Activated T-cell treated with anti-CD3 and anti-CD28 coated beads, Interleukin-2, amount 50 U/mL, for 24 hours (primary cell): Measurements from ENCODE around the gene HAUS5.
A peak's percentile ranks its signal among the peaks of the same experiment; 100 is the strongest.
"Not testable (repeated sequence)": the region's sequence is repeated elsewhere in the genome, so short reads cannot be mapped to it uniquely, and the experiment has no call there.

Source experiments
- DNase-seq: peaks from one replicate; pipeline ENCODE4 v3.0.0-alpha.2; 2020
- H3K27ac Mint-ChIP-seq: 2 replicates; pipeline ENCODE4 v1.8.0; 2020; ENCODE audit warnings: mild to moderate bottlenecking, mixed read lengths
- H3K27me3 Mint-ChIP-seq: 2 replicates; pipeline ENCODE4 v1.8.0; 2020; ENCODE audit warnings: mixed read lengths
- H3K36me3 Mint-ChIP-seq: 2 replicates; pipeline ENCODE4 v1.8.0; 2020; ENCODE audit warnings: low read depth, mixed read lengths
- H3K4me1 Mint-ChIP-seq: 2 replicates; pipeline ENCODE4 v1.8.0; 2020; ENCODE audit warnings: low read depth, mixed read lengths
- H3K4me3 Mint-ChIP-seq: 2 replicates; pipeline ENCODE4 v1.8.0; 2020; ENCODE audit warnings: mild to moderate bottlenecking, moderate library complexity, mixed read lengths
- H3K9me3 Mint-ChIP-seq: 2 replicates; pipeline ENCODE4 v1.8.0; 2020; ENCODE audit warnings: mixed read lengths

The HAUS5 gene

GRCh38 chr19:35592226-35592625 lies 20.3 kb upstream of the HAUS5 start:
- peak; percentile 40 for DNase-seq
- Mint-ChIP-seq H3K9me3 (no peaks in the 10 kb centered on the region), H3K27ac (no peak overlapping the region), H3K4me3 (no peak overlapping the region), H3K27me3 (peaks cover 5% of the 10 kb centered on the region), H3K36me3 (no peaks in the 10 kb centered on the region), H3K4me1 (peaks cover 3% of the 10 kb centered on the region)

DNA sequence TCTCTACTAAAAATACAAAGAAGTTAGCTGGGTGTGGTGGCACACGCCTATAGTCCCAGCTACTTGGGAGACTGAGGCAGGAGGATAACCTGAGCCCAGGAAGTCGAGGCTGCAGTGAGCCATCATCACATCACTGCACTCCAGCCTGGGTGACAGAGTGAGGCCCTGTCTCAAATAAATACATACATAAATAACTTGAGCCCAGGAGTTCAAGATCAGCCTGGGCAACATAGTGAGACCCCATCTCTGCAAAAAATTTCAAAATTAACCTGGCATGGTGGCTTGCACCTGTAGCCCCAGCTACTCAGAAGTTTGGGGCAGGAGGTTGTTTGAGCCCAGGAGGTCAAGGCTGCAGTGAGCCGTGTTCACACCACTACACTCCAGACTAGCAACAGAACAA lies 17.5 kb upstream of the HAUS5 start:
- not testable (repeated sequence) for H3K27me3 Mint-ChIP-seq, H3K4me1 Mint-ChIP-seq, H3K27ac Mint-ChIP-seq

GRCh38 chr19:35595928-35596327 lies 16.6 kb upstream of the HAUS5 start:
- Mint-ChIP-seq H3K27me3 (peaks cover 5% of the 10 kb centered on the region), H3K27ac (no peak overlapping the region), H3K4me1 (peaks cover 3% of the 10 kb centered on the region), H3K9me3 (no peaks in the 10 kb centered on the region), H3K36me3 (no peaks in the 10 kb centered on the region), H3K4me3 (no peak overlapping the region)
- DNase-seq, result no peak

More for the DNA sequence above, 17.5 kb upstream of the HAUS5 start:
- not testable (repeated sequence) for H3K4me3 Mint-ChIP-seq, H3K9me3 Mint-ChIP-seq, H3K36me3 Mint-ChIP-seq, DNase-seq

DNA sequence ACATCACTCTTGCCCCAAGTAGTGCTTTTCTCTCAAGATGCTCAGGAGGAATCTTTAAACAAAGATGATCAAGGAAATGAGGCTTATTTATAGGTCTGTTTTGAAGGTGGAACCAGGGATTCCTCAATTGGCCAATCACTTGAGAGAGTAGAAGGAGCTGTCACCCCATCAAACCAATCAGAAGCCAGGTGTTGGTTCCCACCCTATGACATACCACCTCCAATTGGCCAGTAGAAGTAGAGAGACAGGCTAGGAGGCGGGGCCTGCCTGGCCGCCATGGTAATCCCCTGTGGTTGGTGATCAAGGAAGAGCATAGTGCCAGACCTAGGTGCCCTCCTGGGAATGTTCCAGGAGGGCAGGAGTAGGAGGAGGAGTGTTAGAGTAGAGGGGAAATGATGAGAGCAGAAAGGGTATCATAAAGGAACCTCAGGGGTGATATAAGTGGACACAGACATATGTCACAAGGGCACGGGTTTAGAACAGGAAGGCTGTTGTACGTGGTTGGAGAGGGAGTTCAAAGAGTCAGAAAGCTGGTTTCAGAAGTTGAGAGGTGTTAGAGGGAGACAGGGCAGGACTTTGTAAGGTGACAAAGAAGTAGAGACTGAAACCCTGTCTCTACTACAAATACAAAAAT lies 16.1 kb upstream of the HAUS5 start:
- Mint-ChIP-seq H3K27me3 (peaks cover 5% of the 10 kb centered on the region), H3K36me3 (no peaks in the 10 kb centered on the region), H3K4me3 (no peak overlapping the region), H3K4me1 (peaks cover 3% of the 10 kb centered on the region), H3K27ac (no peak overlapping the region), H3K9me3 (no peaks in the 10 kb centered on the region)
- DNase-seq, result no peak

GRCh38 chr19:35601971-35602370 lies 10.6 kb upstream of the HAUS5 start:
- Mint-ChIP-seq H3K9me3 (no peaks in the 10 kb centered on the region), H3K27me3 (no peaks in the 10 kb centered on the region), H3K4me3 (no peak overlapping the region), H3K36me3 (no peaks in the 10 kb centered on the region), H3K27ac (no peak overlapping the region), H3K4me1 (no peaks in the 10 kb centered on the region)
- DNase-seq, result no peak

- not testable (repeated sequence) for H3K36me3 Mint-ChIP-seq, H3K27ac Mint-ChIP-seq, H3K4me3 Mint-ChIP-seq, DNase-seq, H3K4me1 Mint-ChIP-seq, H3K27me3 Mint-ChIP-seq
- H3K9me3 Mint-ChIP-seq, result peaks cover 13% of the 10 kb centered on the region
Observed at GRCh38 chr19:35604436-35604835, 8.1 kb upstream of the HAUS5 start.

GRCh38 chr19:35607170-35607569 lies 5.4 kb upstream of the HAUS5 start:
- peaks cover 18% of the 10 kb centered on the region for H3K4me1 Mint-ChIP-seq
- H3K9me3 Mint-ChIP-seq, result peaks cover 13% of the 10 kb centered on the region
- not testable (repeated sequence) for H3K4me3 Mint-ChIP-seq, H3K27ac Mint-ChIP-seq, H3K27me3 Mint-ChIP-seq, DNase-seq, H3K36me3 Mint-ChIP-seq

DNA sequence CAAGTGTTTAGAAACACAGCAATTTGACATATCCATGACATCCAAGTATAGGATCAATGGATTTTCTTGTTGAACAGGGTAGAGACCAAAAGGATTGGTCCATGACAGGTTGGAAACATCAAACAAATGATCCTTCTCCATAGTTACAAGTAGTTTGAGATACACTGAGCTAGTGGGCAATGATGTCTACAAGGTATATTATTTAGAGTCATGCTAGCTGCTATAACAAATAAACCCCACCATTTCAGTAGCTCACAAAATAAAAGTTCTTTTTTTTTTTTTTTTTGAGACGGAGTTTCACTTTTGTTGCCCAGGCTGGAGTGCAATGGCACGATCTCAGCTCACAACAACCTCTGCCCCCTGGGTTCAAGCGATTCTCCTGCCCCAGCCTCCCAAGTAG lies 4.9 kb upstream of the HAUS5 start:
- Mint-ChIP-seq H3K9me3 (peaks cover 13% of the 10 kb centered on the region), H3K27ac (no peak overlapping the region), H3K4me1 (peaks cover 22% of the 10 kb centered on the region), H3K4me3 (no peak overlapping the region), H3K36me3 (no peaks in the 10 kb centered on the region), H3K27me3 (no peaks in the 10 kb centered on the region)
- no peak for DNase-seq

GRCh38 chr19:35608251-35608650 lies 4.3 kb upstream of the HAUS5 start:
- no peak overlapping the region for H3K27ac Mint-ChIP-seq
- H3K27me3 Mint-ChIP-seq, result no peaks in the 10 kb centered on the region
- peaks cover 23% of the 10 kb centered on the region for H3K4me1 Mint-ChIP-seq
- peaks cover 2% of the 10 kb centered on the region for H3K36me3 Mint-ChIP-seq
- no peak for DNase-seq
- peaks cover 13% of the 10 kb centered on the region for H3K9me3 Mint-ChIP-seq
- H3K4me3 Mint-ChIP-seq, result no peak overlapping the region

DNA sequence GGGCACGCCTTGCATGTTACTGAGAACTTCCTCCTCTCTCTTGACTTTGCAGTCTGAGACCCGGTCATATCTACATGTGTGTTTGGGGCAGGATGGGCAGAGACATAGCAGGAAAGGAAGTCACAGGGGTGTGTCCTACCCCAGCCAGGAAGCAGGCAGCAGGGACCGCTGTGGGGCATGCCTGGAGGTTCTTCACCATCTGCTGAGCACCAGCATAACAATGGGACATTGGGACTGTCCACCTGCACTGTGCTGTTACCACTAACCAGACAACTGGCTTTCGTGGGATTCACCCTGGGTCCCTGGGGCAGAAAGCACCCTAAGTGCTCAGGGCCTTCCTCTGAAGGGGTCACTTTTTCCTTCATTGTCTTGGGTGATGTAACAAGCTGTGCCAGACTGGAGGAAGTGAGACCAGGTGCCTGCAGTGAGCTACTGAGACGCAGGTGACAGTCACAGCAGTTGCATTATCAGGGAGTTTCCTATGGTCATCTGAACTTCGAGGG lies 2.6 kb upstream of the HAUS5 start:
- DNase-seq, result peak; percentile 53
- peak overlapping the region; percentile 76 for H3K27ac Mint-ChIP-seq
- no peak overlapping the region for H3K4me3 Mint-ChIP-seq
- peaks cover 13% of the 10 kb centered on the region for H3K9me3 Mint-ChIP-seq
- peaks cover 8% of the 10 kb centered on the region for H3K36me3 Mint-ChIP-seq
- H3K4me1 Mint-ChIP-seq, result peaks cover 31% of the 10 kb centered on the region
- no peaks in the 10 kb centered on the region for H3K27me3 Mint-ChIP-seq

DNA sequence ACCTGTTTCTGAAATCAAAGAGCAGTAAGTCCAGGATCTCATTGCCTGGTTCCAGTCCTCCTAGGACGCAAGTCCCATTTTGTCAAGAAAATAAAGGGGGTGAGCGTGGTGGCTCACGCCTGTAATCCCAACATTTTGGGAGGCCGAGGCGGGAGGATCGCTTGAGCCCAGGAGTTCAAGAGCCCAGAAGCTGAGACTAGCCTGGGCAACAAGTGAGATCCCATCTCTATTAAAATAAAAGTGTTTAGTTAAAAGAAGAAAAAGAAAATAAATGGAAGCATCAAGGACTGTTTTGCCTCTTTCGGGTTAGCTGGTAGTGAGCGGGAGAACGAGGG lies 344 bp upstream of the HAUS5 start:
- H3K27me3 Mint-ChIP-seq, result no peaks in the 10 kb centered on the region
- peaks cover 28% of the 10 kb centered on the region for H3K36me3 Mint-ChIP-seq
- H3K9me3 Mint-ChIP-seq, result peaks cover 12% of the 10 kb centered on the region
- peaks cover 31% of the 10 kb centered on the region for H3K4me1 Mint-ChIP-seq
- no peak for DNase-seq
- H3K4me3 Mint-ChIP-seq, result peak overlapping the region; percentile 89
- peak overlapping the region; percentile 95 for H3K27ac Mint-ChIP-seq

- Mint-ChIP-seq H3K4me3 (peak overlapping the region; percentile 89), H3K27me3 (no peaks in the 10 kb centered on the region), H3K36me3 (peaks cover 41% of the 10 kb centered on the region), H3K4me1 (peaks cover 31% of the 10 kb centered on the region), H3K27ac (peak overlapping the region; percentile 95), H3K9me3 (peaks cover 3% of the 10 kb centered on the region)
- DNase-seq, result no peak
Observed at GRCh38 chr19:35613574-35613973, 1.0 kb downstream of the HAUS5 start.

DNA sequence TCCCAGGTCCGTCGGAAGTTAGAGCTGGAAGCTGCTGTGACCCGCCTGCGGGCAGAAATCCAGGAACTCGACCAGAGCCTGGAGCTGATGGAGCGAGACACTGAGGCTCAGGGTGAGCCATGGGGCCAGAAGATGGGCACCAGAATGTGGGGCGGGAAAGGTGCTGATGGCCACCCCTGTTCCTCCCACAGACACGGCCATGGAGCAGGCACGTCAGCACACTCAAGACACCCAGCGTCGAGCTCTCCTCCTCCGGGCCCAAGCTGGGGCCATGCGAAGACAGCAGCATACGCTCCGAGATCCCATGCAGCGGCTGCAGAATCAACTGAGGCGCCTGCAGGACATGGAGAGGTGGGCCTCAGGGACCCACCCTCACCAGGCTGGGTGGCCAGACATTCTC lies 2.5 kb downstream of the HAUS5 start:
- no peak overlapping the region for H3K4me3 Mint-ChIP-seq
- peaks cover 53% of the 10 kb centered on the region for H3K36me3 Mint-ChIP-seq
- no peaks in the 10 kb centered on the region for H3K27me3 Mint-ChIP-seq
- DNase-seq, result no peak
- H3K4me1 Mint-ChIP-seq, result peaks cover 23% of the 10 kb centered on the region
- no peaks in the 10 kb centered on the region for H3K9me3 Mint-ChIP-seq
- no peak overlapping the region for H3K27ac Mint-ChIP-seq

GRCh38 chr19:35618857-35619256 lies 6.3 kb downstream of the HAUS5 start:
- no peak for DNase-seq
- H3K4me3 Mint-ChIP-seq, result no peak overlapping the region
- H3K27ac Mint-ChIP-seq, result no peak overlapping the region
- H3K9me3 Mint-ChIP-seq, result no peaks in the 10 kb centered on the region
- peaks cover 2% of the 10 kb centered on the region for H3K4me1 Mint-ChIP-seq
- H3K36me3 Mint-ChIP-seq, result peaks cover 86% of the 10 kb centered on the region
- H3K27me3 Mint-ChIP-seq, result no peaks in the 10 kb centered on the region

GRCh38 chr19:35619290-35619923 lies 6.9 kb downstream of the HAUS5 start:
- no peak for DNase-seq
- Mint-ChIP-seq H3K4me3 (no peak overlapping the region), H3K9me3 (no peaks in the 10 kb centered on the region), H3K27ac (no peak overlapping the region), H3K36me3 (peaks cover 85% of the 10 kb centered on the region), H3K27me3 (no peaks in the 10 kb centered on the region), H3K4me1 (no peaks in the 10 kb centered on the region)
